Stromal cell of bone marrow (primary cell): ENCODE results near the gene DUSP3.

Source experiments
- DNase-seq: peaks from one replicate; pipeline ENCODE4 v3.0.0-alpha.2; 2012; ENCODE audit warnings: low read depth

The DUSP3 gene

DNA sequence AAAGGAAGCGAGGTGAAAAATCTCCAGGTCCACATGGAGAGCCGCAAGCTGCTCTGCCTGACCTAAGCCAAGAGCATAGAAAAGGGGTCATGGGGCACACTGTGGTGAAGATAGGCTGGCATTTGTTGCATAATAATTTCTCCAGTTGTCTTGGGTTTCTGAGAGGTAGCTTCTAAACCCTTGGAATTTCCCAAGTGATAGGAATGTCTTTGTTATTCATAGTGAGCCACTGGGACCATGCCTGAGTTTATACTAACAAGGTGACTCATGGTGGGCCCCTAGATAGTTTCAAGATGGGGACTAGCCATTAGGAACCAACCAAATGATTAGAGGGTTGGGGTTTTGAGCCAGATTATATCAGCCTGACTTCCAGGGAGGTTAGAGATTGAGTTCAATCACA lies 45.8 kb downstream of the DUSP3 start:
- DNase-seq = peak; percentile 20

DNA sequence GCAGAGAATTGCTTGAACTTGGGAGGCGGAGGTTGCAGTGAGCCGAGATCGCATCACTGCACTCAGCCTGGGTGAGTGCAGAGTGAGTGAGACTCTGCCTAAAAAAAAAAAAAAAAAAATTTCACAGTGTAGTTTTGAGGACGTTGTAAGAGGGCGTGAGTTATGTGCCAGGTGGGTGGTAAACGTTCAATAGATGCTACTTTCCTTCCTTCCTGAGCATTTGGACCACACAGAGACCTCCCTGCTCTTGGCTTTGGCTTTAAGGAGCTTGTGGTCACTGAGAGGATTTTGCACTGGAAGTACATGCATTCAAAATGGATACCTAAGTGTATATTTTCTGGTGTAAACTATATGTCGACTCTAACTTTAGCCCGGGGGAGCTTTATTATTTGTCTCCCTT lies 50.7 kb downstream of the DUSP3 start:
- no peak for DNase-seq

DNA sequence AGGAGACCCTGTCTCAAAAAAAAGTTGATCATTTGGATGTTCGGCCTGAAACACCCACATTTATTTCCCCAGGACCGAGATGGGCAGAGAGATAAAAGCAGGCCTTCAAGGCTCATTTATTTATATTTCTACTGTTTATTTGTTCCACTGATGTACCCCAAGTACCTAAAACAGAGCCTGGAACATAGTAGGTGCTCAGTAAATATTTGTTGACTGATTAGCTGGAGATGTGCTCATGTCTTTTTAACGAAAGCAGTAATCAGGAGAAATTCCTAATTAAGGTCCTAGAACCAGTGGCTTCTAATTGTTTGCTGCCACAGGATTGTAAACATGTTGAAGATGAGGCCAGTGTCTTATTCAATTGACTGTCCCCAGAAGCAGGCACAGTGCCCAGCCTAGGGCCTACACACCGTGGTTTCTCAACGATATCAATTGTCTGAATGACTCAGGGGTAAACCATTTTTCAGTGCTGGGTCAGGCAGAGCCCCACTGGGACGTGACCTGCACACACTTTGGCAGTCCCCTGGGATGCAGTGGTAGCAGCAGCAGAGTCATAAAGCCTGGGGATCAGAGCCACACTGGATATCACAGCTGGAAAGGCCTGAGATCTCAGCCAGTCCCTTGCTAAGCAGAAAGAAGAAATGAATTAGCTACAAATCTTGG lies 54.9 kb downstream of the DUSP3 start:
- no peak for DNase-seq

DNA sequence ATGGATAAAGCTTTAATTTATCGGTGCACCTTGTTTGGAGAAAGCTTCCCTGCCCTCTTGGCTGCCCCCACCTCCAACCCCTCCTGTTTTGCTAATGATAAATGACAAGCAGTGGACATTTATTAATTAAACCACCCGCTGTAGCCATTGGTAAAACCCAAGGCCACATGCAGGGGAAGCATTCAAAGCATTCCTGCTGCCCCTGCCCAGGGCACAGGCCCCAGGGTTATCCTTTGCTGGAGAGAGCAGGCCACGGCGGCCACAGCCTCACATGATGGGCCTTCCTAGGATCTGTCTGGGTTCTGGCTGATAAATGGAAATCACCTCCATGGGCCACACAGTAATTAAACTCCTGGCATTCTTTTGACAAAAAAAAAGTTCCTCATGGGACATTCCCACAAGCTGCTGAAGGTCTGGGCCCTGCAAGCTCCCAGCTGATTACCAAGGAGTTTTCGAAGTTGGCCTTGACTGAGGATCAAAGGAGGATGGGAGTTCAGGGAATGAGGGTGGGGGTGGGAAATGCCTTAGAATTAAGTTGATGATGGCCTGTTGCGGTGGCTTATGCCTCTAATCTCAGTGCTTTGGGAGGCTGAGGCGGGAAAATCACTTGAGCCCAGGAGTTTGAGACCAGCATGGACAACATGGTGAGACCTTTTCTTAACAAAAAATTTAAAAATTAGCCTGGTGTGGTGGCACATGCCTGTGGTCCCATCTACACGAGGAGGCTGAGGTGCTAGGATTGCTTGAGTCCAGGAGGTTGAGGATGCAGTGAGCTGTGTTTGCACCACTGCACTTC lies 55.7 kb downstream of the DUSP3 start:
- DNase-seq = no peak

DNA sequence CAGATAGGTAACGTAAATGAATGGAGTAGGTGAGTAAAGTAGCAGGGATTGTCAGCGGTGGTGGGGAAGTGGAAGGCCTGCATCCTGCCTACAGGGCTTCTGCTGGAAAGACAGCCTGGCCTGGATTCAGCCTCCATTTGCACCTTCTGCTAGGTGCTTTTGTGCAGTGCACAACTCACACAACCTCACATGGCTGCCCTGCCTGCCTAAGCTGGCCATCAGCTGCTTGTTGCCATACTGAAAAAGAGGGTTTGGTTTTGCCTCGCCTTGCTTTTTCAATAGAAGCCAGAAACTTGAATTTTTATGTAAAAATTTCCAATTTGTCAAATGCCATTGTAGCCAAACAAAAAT lies 56.5 kb downstream of the DUSP3 start:
- DNase-seq = no peak

DNA sequence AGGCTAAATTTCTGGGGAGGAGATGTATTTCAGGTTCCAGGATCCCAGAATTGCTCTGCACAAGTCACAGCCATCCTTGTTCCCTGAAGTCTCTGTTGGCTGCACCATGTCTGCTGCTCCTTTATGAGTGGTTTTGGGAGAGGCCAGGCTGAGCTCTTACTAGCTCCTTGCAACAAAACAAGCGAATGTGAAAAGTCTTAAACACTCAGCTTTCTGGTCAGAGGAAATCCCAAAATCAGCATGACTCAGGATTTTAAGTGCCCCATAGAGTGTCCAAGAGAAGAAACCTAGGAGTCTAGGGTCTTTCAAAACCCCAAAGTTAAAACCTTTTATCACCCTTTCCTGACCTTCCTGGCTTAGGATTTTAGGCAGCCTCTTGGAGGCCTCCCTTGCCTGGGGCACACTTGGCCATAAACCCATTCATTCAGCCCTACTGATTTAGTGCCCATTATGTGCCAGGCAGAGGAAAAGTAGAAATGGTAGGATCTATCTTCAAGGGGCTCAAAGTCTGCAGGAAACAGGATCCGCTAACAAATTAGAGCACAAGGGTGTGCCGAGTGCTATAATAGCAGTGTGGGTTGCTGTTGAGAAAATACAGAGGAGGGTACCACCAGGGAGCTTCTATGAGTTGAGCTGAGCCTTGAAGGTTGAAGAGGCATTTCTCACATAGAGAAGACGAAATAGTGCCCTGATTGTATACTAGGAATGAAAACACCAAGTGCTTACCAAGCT lies 57.1 kb downstream of the DUSP3 start:
- peak; percentile 53 for DNase-seq

DNA sequence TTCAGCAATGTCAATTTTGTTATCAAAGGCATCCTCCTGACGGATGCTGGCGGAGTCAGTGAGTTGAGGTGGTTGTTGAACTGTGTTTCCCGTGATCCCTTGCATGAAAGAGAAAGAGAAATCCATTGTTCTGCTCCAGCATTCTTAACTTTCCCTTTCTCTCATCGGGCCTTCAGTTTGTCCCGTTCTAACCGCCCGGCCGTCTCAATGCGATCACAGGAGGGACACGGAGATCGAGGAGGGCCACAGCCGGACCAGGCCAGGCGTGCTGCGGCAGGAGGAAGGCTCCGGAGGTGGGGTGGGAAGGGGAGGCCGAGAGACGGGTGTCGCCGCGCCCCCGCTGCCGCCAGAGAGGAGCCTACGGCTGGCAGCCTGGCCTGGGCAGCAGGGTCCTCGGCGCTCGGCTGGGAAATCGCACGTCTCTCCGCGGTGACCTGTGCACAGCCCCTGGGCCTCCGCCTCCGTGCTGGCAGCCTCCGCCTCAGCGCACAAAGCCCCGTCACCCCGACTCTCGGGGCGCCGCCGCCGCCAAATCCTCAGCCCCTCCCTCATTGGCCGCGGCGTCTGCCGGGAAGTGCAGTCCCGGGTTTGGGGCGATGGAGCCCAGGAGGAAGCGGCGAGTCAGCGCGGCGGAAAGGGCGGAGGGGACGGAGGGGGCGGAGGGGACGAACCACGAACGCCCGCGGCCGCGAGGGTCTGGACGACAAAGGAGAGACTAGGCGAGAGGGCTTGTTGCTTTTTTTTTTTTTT lies 58.3 kb downstream of the DUSP3 start:
- DNase-seq = peak; percentile 40

DNA sequence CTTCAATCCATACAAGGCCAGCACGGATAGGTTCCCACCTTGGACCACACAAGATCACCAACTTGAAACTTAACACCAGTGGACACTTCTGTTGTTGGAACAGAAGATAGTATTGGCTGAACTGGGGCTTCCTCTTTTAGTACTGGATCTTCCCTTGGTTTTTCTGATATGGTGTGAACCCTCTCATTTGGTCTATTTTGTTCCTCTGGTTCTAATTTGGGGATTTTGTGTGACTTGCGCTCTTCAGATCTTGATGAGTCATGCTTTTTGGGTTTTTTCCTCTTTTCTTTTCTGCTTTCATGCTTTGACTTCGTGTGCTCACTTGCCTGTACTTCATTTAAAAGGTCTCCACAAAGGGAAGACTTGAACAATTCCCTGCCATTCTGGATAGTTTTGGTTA lies 59.2 kb downstream of the DUSP3 start:
- no peak for DNase-seq

DNA sequence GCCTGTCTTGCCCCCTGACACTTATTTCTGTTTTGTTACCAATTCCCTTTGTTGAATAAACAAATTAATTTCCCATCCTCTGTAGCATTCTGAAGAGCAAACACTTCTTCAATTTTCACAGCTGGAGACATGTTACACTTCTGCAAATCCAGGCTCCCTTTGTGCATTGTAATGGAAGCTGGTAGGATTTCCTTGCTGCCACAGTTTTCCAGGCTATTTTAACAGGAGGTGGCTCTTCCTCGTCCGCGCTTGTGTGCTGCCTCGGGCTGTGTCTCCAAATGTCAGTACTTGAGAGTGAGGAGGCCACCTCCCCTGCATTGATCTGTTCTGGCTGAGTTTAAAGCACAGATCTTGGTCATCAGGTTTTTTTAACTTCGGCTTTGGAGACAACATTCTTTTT lies 60.2 kb downstream of the DUSP3 start:
- DNase-seq = no peak

DNA sequence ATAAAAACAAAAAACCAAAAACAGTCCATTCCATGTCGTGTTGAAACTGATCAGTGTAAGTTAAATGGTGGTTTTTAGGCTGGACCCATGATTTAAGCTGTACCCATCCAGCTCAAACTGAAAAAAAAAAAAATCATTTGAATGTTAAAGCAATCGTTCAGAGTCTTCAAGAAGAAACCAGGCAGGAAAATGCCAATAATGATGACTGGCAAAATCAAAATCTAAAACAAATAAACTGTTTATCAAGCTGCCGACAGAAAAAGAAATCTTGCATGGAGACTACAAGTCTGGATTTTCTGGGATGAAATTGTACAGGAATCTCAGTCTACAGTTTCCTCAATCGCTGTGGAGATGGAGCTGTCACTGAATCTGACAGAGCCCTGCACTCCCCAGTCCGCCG lies 60.9 kb downstream of the DUSP3 start:
- DNase-seq = no peak
